GM23338 (cell line): ENCODE measurements around the gene GPR141. TPM values are rescaled to one million over a fixed set of nuclear protein-coding genes. Genes with fewer than 3 reads are reported as not detected.

Source experiments
- ATAC-seq: fragments of 200-7000 bp; cut with Tn5 transposase; 3 replicates; pipeline ENCODE4 v1.9.1; 2020
- DNase-seq: peaks from one replicate; pipeline ENCODE4 v3.0.0-alpha.2; 2015; ENCODE audit warnings: low spot score
- H2AFZ ChIP-seq: fragments of 200-600 bp; sonication (generic); 2 replicates; pipeline ENCODE4 v1.8.0; 2016; ENCODE audit warnings: antibody characterized with exemption, mild to moderate bottlenecking, moderate library complexity
- H3F3A ChIP-seq: fragments of 200-600 bp; sonication (generic); replicated peaks from 2 replicates; pipeline ENCODE4 v1.8.0; 2017; ENCODE audit warnings: antibody characterized with exemption, mixed run types, low read depth
- H3K27ac ChIP-seq: fragments of 200-600 bp; sonication (generic); 2 replicates; pipeline ENCODE4 v1.6.1; 2016; ENCODE audit warnings: low read depth
- H3K27me3 ChIP-seq: fragments of 200-600 bp; sonication (generic); 2 replicates; pipeline ENCODE4 v1.8.0; 2016; ENCODE audit warnings: mild to moderate bottlenecking, mixed run types, moderate library complexity; ENCODE audit not compliant: insufficient read depth
- H3K36me3 ChIP-seq: fragments of 200-600 bp; sonication (generic); 2 replicates; pipeline ENCODE4 v1.8.0; 2016; ENCODE audit warnings: mild to moderate bottlenecking; ENCODE audit not compliant: insufficient read depth
- H3K4me1 ChIP-seq: fragments of 200-600 bp; sonication (generic); 2 replicates; pipeline ENCODE4 v1.8.0; 2016; ENCODE audit warnings: mild to moderate bottlenecking, moderate library complexity; ENCODE audit not compliant: insufficient read depth
- H3K4me2 ChIP-seq: fragments of 200-600 bp; sonication (generic); 2 replicates; pipeline ENCODE4 v1.7.1; 2017; ENCODE audit warnings: mixed run types
- H3K4me3 ChIP-seq: fragments of 200-600 bp; sonication (generic); 2 replicates; pipeline ENCODE4 v1.6.1; 2016; ENCODE audit warnings: mixed run types
- H3K79me2 ChIP-seq: fragments of 200-600 bp; sonication (generic); replicated peaks from 2 replicates; pipeline ENCODE4 v1.8.0; 2017; ENCODE audit warnings: mild to moderate bottlenecking; ENCODE audit not compliant: insufficient read depth
- H3K9me2 ChIP-seq: fragments of 200-600 bp; sonication (generic); 2 replicates; pipeline ENCODE4 v1.8.0; 2017; ENCODE audit not compliant: insufficient read depth
- H4K20me1 ChIP-seq: fragments of 200-600 bp; sonication (generic); replicated peaks from 2 replicates; pipeline ENCODE4 v1.8.0; 2017; ENCODE audit warnings: mild to moderate bottlenecking; ENCODE audit not compliant: insufficient read depth
- H3K27ac Mint-ChIP-seq: 2 replicates; pipeline ENCODE4 v1.8.0; 2020; ENCODE audit warnings: inconsistent platforms, mild to moderate bottlenecking, moderate library complexity, mixed read lengths
- H3K27me3 Mint-ChIP-seq: 3 replicates; pipeline ENCODE4 v1.8.0; 2022; ENCODE audit warnings: low read depth, mild to moderate bottlenecking, moderate library complexity, mixed read lengths, inconsistent platforms; ENCODE audit not compliant: insufficient read depth, poor library complexity
- H3K36me3 Mint-ChIP-seq: 3 replicates; pipeline ENCODE4 v1.8.0; 2021; ENCODE audit warnings: low read depth, mild to moderate bottlenecking, inconsistent platforms, moderate library complexity, mixed read lengths
- H3K4me1 Mint-ChIP-seq: 3 replicates; pipeline ENCODE4 v1.8.0; 2020; ENCODE audit warnings: mild to moderate bottlenecking, inconsistent platforms, mixed read lengths
- H3K4me3 Mint-ChIP-seq: 3 replicates; pipeline ENCODE4 v1.8.0; 2021; ENCODE audit warnings: moderate library complexity, mild to moderate bottlenecking, inconsistent platforms, mixed read lengths
- H3K9me3 Mint-ChIP-seq: 3 replicates; pipeline ENCODE4 v1.8.0; 2020; ENCODE audit warnings: moderate library complexity, mild to moderate bottlenecking, inconsistent platforms, mixed read lengths
- CREB1 ChIP-seq: fragments of 250-450 bp; sonication (Bioruptor Pico); IDR thresholded peaks from 2 replicates; pipeline ENCODE4 v1.5.0; 2020; ENCODE audit warnings: low read depth, mild to moderate bottlenecking, moderate library complexity
- EZH2 ChIP-seq: fragments of 200-600 bp; sonication (generic); IDR thresholded peaks from one replicate; pipeline ENCODE4 v1.8.0; 2017; ENCODE audit warnings: antibody characterized with exemption, mild to moderate bottlenecking, low read depth; ENCODE audit not compliant: unreplicated experiment
- EZH2phosphoT487 ChIP-seq: fragments of 200-600 bp; sonication (generic); IDR thresholded peaks from one replicate; pipeline ENCODE4 v1.8.1; 2018; ENCODE audit warnings: antibody characterized with exemption; ENCODE audit not compliant: unreplicated experiment
- JUNB ChIP-seq: IDR thresholded peaks from one replicate; pipeline ENCODE4 v1.6.1; 2016; ENCODE audit warnings: antibody characterized with exemption; ENCODE audit not compliant: unreplicated experiment
- NANOG ChIP-seq: IDR thresholded peaks from 2 replicates; pipeline ENCODE4 v1.6.1; 2016; ENCODE audit warnings: antibody characterized with exemption, borderline replicate concordance
- POLR2AphosphoS5 ChIP-seq: IDR thresholded peaks from 2 replicates; pipeline ENCODE4 v1.6.1; 2016; ENCODE audit warnings: antibody characterized with exemption, low read depth
- STAT1 ChIP-seq: IDR thresholded peaks from one replicate; pipeline ENCODE4 v1.6.1; 2016; ENCODE audit warnings: antibody characterized with exemption; ENCODE audit not compliant: unreplicated experiment
- ZNF114 ChIP-seq: fragments of 250-450 bp; sonication (Bioruptor Pico); IDR thresholded peaks from 2 replicates; pipeline ENCODE4 v1.5.0; 2020; ENCODE audit warnings: mild to moderate bottlenecking, moderate library complexity
- ZNF331 ChIP-seq: fragments of 250-450 bp; sonication (Bioruptor Pico); IDR thresholded peaks from 2 replicates; pipeline ENCODE4 v1.5.0; 2020; ENCODE audit warnings: low read depth, mild to moderate bottlenecking, moderate library complexity
- polyA plus RNA-seq: library from polyadenylated mRNA; unstranded; fragments of >200 nt; fragmentation: Nextera tagmentation; extraction: Ambion mirVana; gene quantifications from 2 replicates; pipeline ENCODE4 v1.2.1, GENCODE V29; 2016
- total RNA-seq: library from RNA; depleted of rRNA; stranded (reverse); fragments of >200 nt; shearing (Covaris generic); gene quantifications from 2 replicates; pipeline ENCODE4 v1.2.3, GENCODE V29; 2014
- TF ChIP-seq, protein P1 (sequence below): fragments of 250-450 bp; sonication (Bioruptor Pico); IDR thresholded peaks from 2 replicates; pipeline ENCODE4 v1.5.0; 2020; ENCODE audit warnings: mild to moderate bottlenecking, moderate library complexity
- TF ChIP-seq, protein P2 (sequence below), 2 experiments: fragments of 200-600 bp in 1 of 2; sonication (generic) in 1 of 2; conservative IDR thresholded peaks; 2 replicates each; pipeline versions ENCODE4 v1.5.1 to v1.6.1; 2016 to 2017; ENCODE audit warnings: antibody characterized with exemption in 2 of 2, low read depth in 2 of 2, mild to moderate bottlenecking in 2 of 2, moderate library complexity in 1 of 2
- TF ChIP-seq, protein P3 (sequence below): IDR thresholded peaks from 2 replicates; pipeline ENCODE4 v1.6.1; 2016; ENCODE audit warnings: antibody characterized with exemption
- TF ChIP-seq, protein P4 (sequence below): IDR thresholded peaks from one replicate; pipeline ENCODE4 v1.6.1; 2018; ENCODE audit warnings: antibody characterized with exemption; ENCODE audit not compliant: unreplicated experiment

GPR141 gene
- total and polyA plus RNA-seq, 2 experiments from 2014 or later, result 0.80 TPM; not detected in 1

DNA sequence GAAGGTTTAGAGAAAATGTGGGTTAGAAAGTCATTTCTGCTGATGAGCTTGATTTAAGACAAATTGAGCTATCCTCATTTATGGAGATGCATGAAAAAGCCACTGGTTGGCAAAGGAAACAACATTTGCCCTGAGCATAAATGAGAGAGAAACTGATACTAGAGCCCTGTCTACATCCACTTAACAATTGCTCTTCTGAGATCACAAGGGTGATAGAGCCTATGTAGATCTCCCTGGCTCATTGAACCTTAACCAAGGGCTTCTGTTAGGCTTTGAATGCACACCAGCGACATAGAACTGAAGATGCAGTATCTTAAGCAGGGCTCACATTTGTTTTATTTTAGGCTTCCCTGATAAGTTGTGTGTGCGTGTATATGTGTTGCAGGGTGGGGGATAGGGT is 35.0 kb downstream of the GPR141 start:
- no peak overlapping the region for H3K27ac Mint-ChIP-seq

More for the DNA sequence above, 35.0 kb downstream of the GPR141 start:
- no peaks in the 10 kb centered on the region for H3K36me3 ChIP-seq
- H4K20me1 ChIP-seq, result no peaks in the 10 kb centered on the region
- Mint-ChIP-seq H3K36me3 (no peaks in the 10 kb centered on the region; the same call in 2 of the 3 replicates), H3K9me3 (no peaks in the 10 kb centered on the region), H3K4me1 (peaks cover 7% of the 10 kb centered on the region; the same call in 2 of the 3 replicates), H3K27me3 (no peaks in the 10 kb centered on the region), H3K4me3 (no peak overlapping the region)
- no peak overlapping the region for H3K4me2 ChIP-seq
- H3K4me1 ChIP-seq, result peaks cover 4% of the 10 kb centered on the region; the same call in 1 of the 2 replicates
- H3K79me2 ChIP-seq, result no peaks in the 10 kb centered on the region
- H3K4me3 ChIP-seq, result no peak overlapping the region
- peaks cover 14% of the 10 kb centered on the region for H3K9me2 ChIP-seq
- ATAC-seq, result no peak
- TF ChIP-seq EZH2phosphoT487 (no peak), CREB1 (CRISPR knock-in tag) (no peak), EZH2 (no peak), STAT1 (no peak), POLR2AphosphoS5 (no peak), JUNB (no peak), ZNF331 (no peak), NANOG (no peak), ZNF114 (no peak)
- TF ChIP-seq, protein P1, sequence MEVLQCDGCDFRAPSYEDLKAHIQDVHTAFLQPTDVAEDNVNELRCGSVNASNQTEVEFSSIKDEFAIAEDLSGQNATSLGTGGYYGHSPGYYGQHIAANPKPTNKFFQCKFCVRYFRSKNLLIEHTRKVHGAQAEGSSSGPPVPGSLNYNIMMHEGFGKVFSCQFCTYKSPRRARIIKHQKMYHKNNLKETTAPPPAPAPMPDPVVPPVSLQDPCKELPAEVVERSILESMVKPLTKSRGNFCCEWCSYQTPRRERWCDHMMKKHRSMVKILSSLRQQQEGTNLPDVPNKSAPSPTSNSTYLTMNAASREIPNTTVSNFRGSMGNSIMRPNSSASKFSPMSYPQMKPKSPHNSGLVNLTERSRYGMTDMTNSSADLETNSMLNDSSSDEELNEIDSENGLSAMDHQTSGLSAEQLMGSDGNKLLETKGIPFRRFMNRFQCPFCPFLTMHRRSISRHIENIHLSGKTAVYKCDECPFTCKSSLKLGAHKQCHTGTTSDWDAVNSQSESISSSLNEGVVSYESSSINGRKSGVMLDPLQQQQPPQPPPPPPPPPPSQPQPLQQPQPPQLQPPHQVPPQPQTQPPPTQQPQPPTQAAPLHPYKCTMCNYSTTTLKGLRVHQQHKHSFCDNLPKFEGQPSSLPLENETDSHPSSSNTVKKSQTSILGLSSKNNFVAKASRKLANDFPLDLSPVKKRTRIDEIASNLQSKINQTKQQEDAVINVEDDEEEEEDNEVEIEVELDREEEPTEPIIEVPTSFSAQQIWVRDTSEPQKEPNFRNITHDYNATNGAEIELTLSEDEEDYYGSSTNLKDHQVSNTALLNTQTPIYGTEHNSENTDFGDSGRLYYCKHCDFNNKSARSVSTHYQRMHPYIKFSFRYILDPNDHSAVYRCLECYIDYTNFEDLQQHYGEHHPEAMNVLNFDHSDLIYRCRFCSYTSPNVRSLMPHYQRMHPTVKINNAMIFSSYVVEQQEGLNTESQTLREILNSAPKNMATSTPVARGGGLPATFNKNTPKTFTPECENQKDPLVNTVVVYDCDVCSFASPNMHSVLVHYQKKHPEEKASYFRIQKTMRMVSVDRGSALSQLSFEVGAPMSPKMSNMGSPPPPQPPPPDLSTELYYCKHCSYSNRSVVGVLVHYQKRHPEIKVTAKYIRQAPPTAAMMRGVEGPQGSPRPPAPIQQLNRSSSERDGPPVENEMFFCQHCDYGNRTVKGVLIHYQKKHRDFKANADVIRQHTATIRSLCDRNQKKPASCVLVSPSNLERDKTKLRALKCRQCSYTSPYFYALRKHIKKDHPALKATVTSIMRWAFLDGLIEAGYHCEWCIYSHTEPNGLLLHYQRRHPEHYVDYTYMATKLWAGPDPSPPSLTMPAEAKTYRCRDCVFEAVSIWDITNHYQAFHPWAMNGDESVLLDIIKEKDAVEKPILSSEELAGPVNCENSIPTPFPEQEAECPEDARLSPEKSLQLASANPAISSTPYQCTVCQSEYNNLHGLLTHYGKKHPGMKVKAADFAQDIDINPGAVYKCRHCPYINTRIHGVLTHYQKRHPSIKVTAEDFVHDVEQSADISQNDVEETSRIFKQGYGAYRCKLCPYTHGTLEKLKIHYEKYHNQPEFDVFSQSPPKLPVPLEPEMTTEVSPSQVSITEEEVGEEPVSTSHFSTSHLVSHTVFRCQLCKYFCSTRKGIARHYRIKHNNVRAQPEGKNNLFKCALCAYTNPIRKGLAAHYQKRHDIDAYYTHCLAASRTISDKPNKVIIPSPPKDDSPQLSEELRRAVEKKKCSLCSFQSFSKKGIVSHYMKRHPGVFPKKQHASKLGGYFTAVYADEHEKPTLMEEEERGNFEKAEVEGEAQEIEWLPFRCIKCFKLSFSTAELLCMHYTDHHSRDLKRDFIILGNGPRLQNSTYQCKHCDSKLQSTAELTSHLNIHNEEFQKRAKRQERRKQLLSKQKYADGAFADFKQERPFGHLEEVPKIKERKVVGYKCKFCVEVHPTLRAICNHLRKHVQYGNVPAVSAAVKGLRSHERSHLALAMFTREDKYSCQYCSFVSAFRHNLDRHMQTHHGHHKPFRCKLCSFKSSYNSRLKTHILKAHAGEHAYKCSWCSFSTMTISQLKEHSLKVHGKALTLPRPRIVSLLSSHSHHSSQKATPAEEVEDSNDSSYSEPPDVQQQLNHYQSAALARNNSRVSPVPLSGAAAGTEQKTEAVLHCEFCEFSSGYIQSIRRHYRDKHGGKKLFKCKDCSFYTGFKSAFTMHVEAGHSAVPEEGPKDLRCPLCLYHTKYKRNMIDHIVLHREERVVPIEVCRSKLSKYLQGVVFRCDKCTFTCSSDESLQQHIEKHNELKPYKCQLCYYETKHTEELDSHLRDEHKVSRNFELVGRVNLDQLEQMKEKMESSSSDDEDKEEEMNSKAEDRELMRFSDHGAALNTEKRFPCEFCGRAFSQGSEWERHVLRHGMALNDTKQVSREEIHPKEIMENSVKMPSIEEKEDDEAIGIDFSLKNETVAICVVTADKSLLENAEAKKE (CRISPR knock-in tag), result no peak
- TF ChIP-seq, protein P2, sequence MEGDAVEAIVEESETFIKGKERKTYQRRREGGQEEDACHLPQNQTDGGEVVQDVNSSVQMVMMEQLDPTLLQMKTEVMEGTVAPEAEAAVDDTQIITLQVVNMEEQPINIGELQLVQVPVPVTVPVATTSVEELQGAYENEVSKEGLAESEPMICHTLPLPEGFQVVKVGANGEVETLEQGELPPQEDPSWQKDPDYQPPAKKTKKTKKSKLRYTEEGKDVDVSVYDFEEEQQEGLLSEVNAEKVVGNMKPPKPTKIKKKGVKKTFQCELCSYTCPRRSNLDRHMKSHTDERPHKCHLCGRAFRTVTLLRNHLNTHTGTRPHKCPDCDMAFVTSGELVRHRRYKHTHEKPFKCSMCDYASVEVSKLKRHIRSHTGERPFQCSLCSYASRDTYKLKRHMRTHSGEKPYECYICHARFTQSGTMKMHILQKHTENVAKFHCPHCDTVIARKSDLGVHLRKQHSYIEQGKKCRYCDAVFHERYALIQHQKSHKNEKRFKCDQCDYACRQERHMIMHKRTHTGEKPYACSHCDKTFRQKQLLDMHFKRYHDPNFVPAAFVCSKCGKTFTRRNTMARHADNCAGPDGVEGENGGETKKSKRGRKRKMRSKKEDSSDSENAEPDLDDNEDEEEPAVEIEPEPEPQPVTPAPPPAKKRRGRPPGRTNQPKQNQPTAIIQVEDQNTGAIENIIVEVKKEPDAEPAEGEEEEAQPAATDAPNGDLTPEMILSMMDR (conservative IDR thresholded peaks at IDR 0.05; ENCODE audit: low read depth in 2 of 2), result no peak
- TF ChIP-seq, protein P3, sequence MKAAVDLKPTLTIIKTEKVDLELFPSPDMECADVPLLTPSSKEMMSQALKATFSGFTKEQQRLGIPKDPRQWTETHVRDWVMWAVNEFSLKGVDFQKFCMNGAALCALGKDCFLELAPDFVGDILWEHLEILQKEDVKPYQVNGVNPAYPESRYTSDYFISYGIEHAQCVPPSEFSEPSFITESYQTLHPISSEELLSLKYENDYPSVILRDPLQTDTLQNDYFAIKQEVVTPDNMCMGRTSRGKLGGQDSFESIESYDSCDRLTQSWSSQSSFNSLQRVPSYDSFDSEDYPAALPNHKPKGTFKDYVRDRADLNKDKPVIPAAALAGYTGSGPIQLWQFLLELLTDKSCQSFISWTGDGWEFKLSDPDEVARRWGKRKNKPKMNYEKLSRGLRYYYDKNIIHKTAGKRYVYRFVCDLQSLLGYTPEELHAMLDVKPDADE, result no peak
- TF ChIP-seq, protein P4, sequence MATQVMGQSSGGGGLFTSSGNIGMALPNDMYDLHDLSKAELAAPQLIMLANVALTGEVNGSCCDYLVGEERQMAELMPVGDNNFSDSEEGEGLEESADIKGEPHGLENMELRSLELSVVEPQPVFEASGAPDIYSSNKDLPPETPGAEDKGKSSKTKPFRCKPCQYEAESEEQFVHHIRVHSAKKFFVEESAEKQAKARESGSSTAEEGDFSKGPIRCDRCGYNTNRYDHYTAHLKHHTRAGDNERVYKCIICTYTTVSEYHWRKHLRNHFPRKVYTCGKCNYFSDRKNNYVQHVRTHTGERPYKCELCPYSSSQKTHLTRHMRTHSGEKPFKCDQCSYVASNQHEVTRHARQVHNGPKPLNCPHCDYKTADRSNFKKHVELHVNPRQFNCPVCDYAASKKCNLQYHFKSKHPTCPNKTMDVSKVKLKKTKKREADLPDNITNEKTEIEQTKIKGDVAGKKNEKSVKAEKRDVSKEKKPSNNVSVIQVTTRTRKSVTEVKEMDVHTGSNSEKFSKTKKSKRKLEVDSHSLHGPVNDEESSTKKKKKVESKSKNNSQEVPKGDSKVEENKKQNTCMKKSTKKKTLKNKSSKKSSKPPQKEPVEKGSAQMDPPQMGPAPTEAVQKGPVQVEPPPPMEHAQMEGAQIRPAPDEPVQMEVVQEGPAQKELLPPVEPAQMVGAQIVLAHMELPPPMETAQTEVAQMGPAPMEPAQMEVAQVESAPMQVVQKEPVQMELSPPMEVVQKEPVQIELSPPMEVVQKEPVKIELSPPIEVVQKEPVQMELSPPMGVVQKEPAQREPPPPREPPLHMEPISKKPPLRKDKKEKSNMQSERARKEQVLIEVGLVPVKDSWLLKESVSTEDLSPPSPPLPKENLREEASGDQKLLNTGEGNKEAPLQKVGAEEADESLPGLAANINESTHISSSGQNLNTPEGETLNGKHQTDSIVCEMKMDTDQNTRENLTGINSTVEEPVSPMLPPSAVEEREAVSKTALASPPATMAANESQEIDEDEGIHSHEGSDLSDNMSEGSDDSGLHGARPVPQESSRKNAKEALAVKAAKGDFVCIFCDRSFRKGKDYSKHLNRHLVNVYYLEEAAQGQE, result no peak
- no peak overlapping the region for H3K27ac ChIP-seq
- no peak overlapping the region for H2AFZ ChIP-seq
- H3K27me3 ChIP-seq, result no peaks in the 10 kb centered on the region
- no peaks in the 10 kb centered on the region for H3F3A ChIP-seq
- no peak for DNase-seq
